Uterus (tissue), 4 donors: Measurements from ENCODE around the gene ASB8. TPM values are rescaled to one million over a fixed set of nuclear protein-coding genes. Genes with fewer than 3 reads are reported as not detected.
A peak's percentile ranks its signal among the peaks of the same experiment; 100 is the strongest.

Experiments used
- DNase-seq, 2 donors: peaks; one replicate each; pipeline ENCODE4 v3.0.0-alpha.2; 2019 to 2020
- H3K27ac ChIP-seq, 2 donors: fragments of 200-600 bp; sonication (generic); 1 replicate in 1 of 2; 2 replicates in 1 of 2; pipeline ENCODE4 v1.5.1; 2016 to 2018
- H3K27me3 ChIP-seq, 2 donors: fragments of 200-600 bp; sonication (generic); one replicate each; pipeline ENCODE4 v1.5.1; 2018 to 2019; ENCODE audit warnings: control low read depth in 1 of 2
- H3K36me3 ChIP-seq, 2 donors: fragments of 200-600 bp; sonication (generic); one replicate each; pipeline ENCODE4 v1.5.1; 2019; ENCODE audit warnings: control low read depth in 1 of 2
- H3K4me1 ChIP-seq, 2 donors: fragments of 200-600 bp; sonication (generic); one replicate each; pipeline ENCODE4 v1.5.1; 2018 to 2019; ENCODE audit warnings: control low read depth in 1 of 2
- H3K4me3 ChIP-seq, 2 donors: fragments of 200-600 bp; sonication (generic); 1 replicate in 1 of 2; 2 replicates in 1 of 2; pipeline ENCODE4 v1.5.1; 2018 to 2019; ENCODE audit warnings: mild to moderate bottlenecking in 1 of 2
- H3K9me3 ChIP-seq, 2 donors: fragments of 200-600 bp; sonication (generic); one replicate each; pipeline ENCODE4 v1.5.1; 2019; ENCODE audit warnings: control low read depth in 1 of 2
- CTCF ChIP-seq, 4 experiments: fragments of 200-600 bp in 2 of 4; fragments of 450-650 bp in 2 of 4; sonication (generic) in 2 of 4; IDR thresholded peaks; one replicate each; pipeline ENCODE4 v1.5.1; 2016 to 2019; ENCODE audit warnings: antibody characterized with exemption in 4 of 4, mild to moderate bottlenecking in 2 of 4, moderate library complexity in 1 of 4
- POLR2A ChIP-seq, 2 donors: fragments of 450-650 bp; IDR thresholded peaks; one replicate each; pipeline ENCODE4 v1.6.1; 2016; ENCODE audit warnings: antibody characterized with exemption in 2 of 2, mild to moderate bottlenecking in 1 of 2, moderate library complexity in 1 of 2
- intact Hi-C: fragments of 100-400 bp; cut with DNase I; formaldehyde crosslinking; loops from one replicate; pipeline ENCODE4 v1.15.1; 2023; ENCODE audit warnings: low total_unique reads
- total RNA-seq, 4 donors: library from RNA; depleted of rRNA in 3 of 4; stranded (reverse); fragments of >200 nt in 3 of 4; gene quantifications; one replicate each; pipeline versions ENCODE4 v1.1.0 to v1.2.4, GENCODE V29; 2014 to 2023
- donor health status: DM: yes; HTN: yes; CAD: no.

ASB8 gene
- total RNA-seq, 4 donors from 2014 or later: 22.3 to 50.9 (median 32.5) TPM

GRCh38 chr12:48123169-48123568 lies 34.1 kb downstream of the ASB8 start:
- no peak for DNase-seq
- H3K27me3 ChIP-seq: no peaks in the 10 kb centered on the region
- no peak for TF ChIP-seq CTCF (IDR thresholded peaks at IDR 0.05)
- no peak for TF ChIP-seq POLR2A (IDR thresholded peaks at IDR 0.05)
- no peaks in the 10 kb centered on the region for H3K36me3 ChIP-seq
- peaks cover 0 to 7% of the 10 kb centered on the region in 2 donors for H3K4me1 ChIP-seq
- H3K9me3 ChIP-seq: no peaks in the 10 kb centered on the region
- H3K4me3 ChIP-seq: no peak overlapping the region
- H3K27ac ChIP-seq: no peak overlapping the region
- intact Hi-C loops: no loop called here

GRCh38 chr12:48122065-48122834 lies 35.1 kb downstream of the ASB8 start:
- no peak overlapping the region for H3K27ac ChIP-seq
- H3K27me3 ChIP-seq: no peaks in the 10 kb centered on the region
- H3K9me3 ChIP-seq: no peaks in the 10 kb centered on the region
- H3K4me3 ChIP-seq: no peak overlapping the region
- no peak for DNase-seq
- no peak for TF ChIP-seq CTCF (IDR thresholded peaks at IDR 0.05)
- H3K36me3 ChIP-seq: no peaks in the 10 kb centered on the region
- H3K4me1 ChIP-seq: peaks cover 0 to 7% of the 10 kb centered on the region in 2 donors
- intact Hi-C loops: no loop called here

GRCh38 chr12:48121522-48121921 lies 35.8 kb downstream of the ASB8 start:
- no peak for DNase-seq
- TF ChIP-seq CTCF (IDR thresholded peaks at IDR 0.05) (no peak), POLR2A (IDR thresholded peaks at IDR 0.05) (no peak)
- Histone ChIP-seq H3K27ac (no peak overlapping the region), H3K4me3 (no peak overlapping the region), H3K27me3 (no peaks in the 10 kb centered on the region), H3K36me3 (no peaks in the 10 kb centered on the region), H3K4me1 (peaks cover 0 to 7% of the 10 kb centered on the region in 2 donors), H3K9me3 (no peaks in the 10 kb centered on the region)
- intact Hi-C loops: no loop called here

GRCh38 chr12:48119834-48120195 lies 37.5 kb downstream of the ASB8 start:
- TF ChIP-seq CTCF (IDR thresholded peaks at IDR 0.05) (no peak), POLR2A (IDR thresholded peaks at IDR 0.05) (no peak)
- Histone ChIP-seq H3K9me3 (no peaks in the 10 kb centered on the region), H3K36me3 (no peaks in the 10 kb centered on the region), H3K27me3 (no peaks in the 10 kb centered on the region), H3K4me1 (peaks cover 0 to 7% of the 10 kb centered on the region in 2 donors), H3K27ac (peak overlapping the region; percentile 76 to 80), H3K4me3 (peak overlapping the region; percentile 43 to 73)
- intact Hi-C loops: no loop called here
- no peak for DNase-seq

GRCh38 chr12:48119078-48119833 lies 38.1 kb downstream of the ASB8 start, which contains the start of gene PFKM:
Gene PFKM, plus strand, starts transcription at chr12:48119364. Its CDS starts 3,411 bp downstream, at chr12:48122775.
- Histone ChIP-seq H3K27me3 (no peaks in the 10 kb centered on the region), H3K36me3 (no peaks in the 10 kb centered on the region), H3K9me3 (no peaks in the 10 kb centered on the region), H3K4me3 (peak within 1 kb of the TSS; percentile 43 to 73), H3K27ac (peak within 1 kb of the TSS; percentile 76 to 80), H3K4me1 (peaks cover 0 to 7% of the 10 kb centered on the region in 2 donors)
- intact Hi-C loops: no loop called here
- DNase-seq: peak; percentile 87 to 93
- TF ChIP-seq CTCF (IDR thresholded peaks at IDR 0.05) (no peak), POLR2A (IDR thresholded peaks at IDR 0.05) (peak in 1 of 2 donors; percentile 20)
